ENCODE measurements around the gene PLB1. TPM values are rescaled to one million over a fixed set of nuclear protein-coding genes. Genes with fewer than 3 reads are reported as not detected.

The PLB1 gene
- total and polyA plus RNA-seq, 2 experiments from 2014 or later, result 0.06 to 0.21 TPM

- H3K79me2 ChIP-seq (replicated peaks; ENCODE audit: insufficient read depth), result no peaks in the 10 kb centered on the region
- ATAC-seq, result no peak; the same call in 2 of the 3 replicates
- H4K20me1 ChIP-seq (replicated peaks; ENCODE audit: insufficient read depth), result no peaks in the 10 kb centered on the region
- Mint-ChIP-seq H3K4me1 (peaks cover 3% of the 10 kb centered on the region), H3K4me3 (no peak overlapping the region), H3K9me3 (peaks cover under 1% of the 10 kb centered on the region; the same call in 1 of the 3 replicates), H3K36me3 (ENCODE audit: low read depth) (no peaks in the 10 kb centered on the region), H3K27ac (no peak overlapping the region), H3K27me3 (ENCODE audit: insufficient read depth, low read depth, poor library complexity) (peaks cover 4% of the 10 kb centered on the region)
- no peaks in the 10 kb centered on the region for H3K36me3 ChIP-seq (ENCODE audit: insufficient read depth)
- no peak for DNase-seq (ENCODE audit: low spot score)
- no peaks in the 10 kb centered on the region for H3K27me3 ChIP-seq (ENCODE audit: insufficient read depth)
- H3K9me2 ChIP-seq (ENCODE audit: insufficient read depth), result no peaks in the 10 kb centered on the region
- H3K4me3 ChIP-seq, result no peak overlapping the region
- H3K27ac ChIP-seq (ENCODE audit: low read depth), result no peak overlapping the region
- H2AFZ ChIP-seq, result no peak overlapping the region
- TF ChIP-seq ZNF114 (CRISPR knock-in tag; IDR thresholded peaks at IDR 0.05) (no peak), EZH2 (IDR thresholded peaks at IDR 0.05; ENCODE audit: low read depth, unreplicated experiment) (no peak), REST (IDR thresholded peaks at IDR 0.05; ENCODE audit: unreplicated experiment) (no peak), NANOG (IDR thresholded peaks at IDR 0.05; ENCODE audit: borderline replicate concordance) (no peak), CTCF (conservative IDR thresholded peaks at IDR 0.05; ENCODE audit: low read depth in 2 of 2) (no peak), CREB1 (CRISPR knock-in tag; IDR thresholded peaks at IDR 0.05; ENCODE audit: low read depth) (no peak), ZNF331 (CRISPR knock-in tag; IDR thresholded peaks at IDR 0.05; ENCODE audit: low read depth) (no peak), STAT1 (IDR thresholded peaks at IDR 0.05; ENCODE audit: unreplicated experiment) (no peak), POLR2AphosphoS5 (IDR thresholded peaks at IDR 0.05; ENCODE audit: low read depth) (no peak), ETS1 (IDR thresholded peaks at IDR 0.05) (no peak), ZNF462 (CRISPR knock-in tag; IDR thresholded peaks at IDR 0.05) (no peak), JUNB (IDR thresholded peaks at IDR 0.05; ENCODE audit: unreplicated experiment) (no peak), EZH2phosphoT487 (IDR thresholded peaks at IDR 0.05; ENCODE audit: unreplicated experiment) (no peak)
- no peak overlapping the region for H3K4me2 ChIP-seq
- H3K4me1 ChIP-seq (ENCODE audit: insufficient read depth), result no peaks in the 10 kb centered on the region
- no peaks in the 10 kb centered on the region for H3F3A ChIP-seq (replicated peaks; ENCODE audit: low read depth)
These were observed 168.4 kb downstream of the PLB1 start for GRCh38 chr2:28664120-28664842.
